ENCODE data around the gene SH3PXD2A. TPM values are rescaled to one million over a fixed set of nuclear protein-coding genes. Genes with fewer than 3 reads are reported as not detected.

Gene SH3PXD2A
- total RNA-seq, 1 experiment from 2014 or later: 13.2 TPM

GRCh38 chr10:103749779-103750178, 105.6 kb downstream of the SH3PXD2A start:
- H3K27ac Mint-ChIP-seq (ENCODE audit: low read depth, unreplicated experiment): no peak overlapping the region
- peaks cover 10% of the 10 kb centered on the region for H3K36me3 Mint-ChIP-seq (ENCODE audit: insufficient read depth, unreplicated experiment)
- H3K4me1 Mint-ChIP-seq (ENCODE audit: insufficient read depth, unreplicated experiment): peaks cover 38% of the 10 kb centered on the region
- intact Hi-C loops (cut with micrococcal nuclease): no loop called here
- H3K4me3 Mint-ChIP-seq (ENCODE audit: unreplicated experiment): no peak overlapping the region
- no peaks in the 10 kb centered on the region for H3K27me3 Mint-ChIP-seq (ENCODE audit: insufficient read depth, unreplicated experiment)
- H3K9me3 Mint-ChIP-seq (ENCODE audit: unreplicated experiment): no peaks in the 10 kb centered on the region
- no peak for DNase-seq (ENCODE audit: unreplicated experiment)
- no peak for TF ChIP-seq CTCF (IDR thresholded peaks at IDR 0.05; ENCODE audit: unreplicated experiment)
- no TSS peak for BruUV-seq (replicated peaks)
- CTCF ChIA-PET: interaction anchor here (0.9 to 4.2 kb wide), 5 partner anchors 11 to 138 kb away, joined by 3 to 22 read pairs (median 8); no protein-coding TSS in a partner anchor
- POLR2A ChIA-PET: interaction anchor here (1.0 to 5.6 kb wide), 4 partner anchors 8 to 132 kb away, joined by 3 to 55 read pairs (median 4); no protein-coding TSS in a partner anchor

- CTCF ChIA-PET: interaction anchor here (0.7 to 2.8 kb wide), 9 partner anchors 10 to 120 kb away, joined by 3 to 14 read pairs (median 3); no protein-coding TSS in a partner anchor
- DNase-seq (ENCODE audit: unreplicated experiment): peak; percentile 27
- peak overlapping the region; percentile 84 for H3K27ac Mint-ChIP-seq (ENCODE audit: low read depth, unreplicated experiment)
Observed at GRCh38 chr10:103748020-103748419, 107.4 kb downstream of the SH3PXD2A start.

GRCh38 chr10:103747193-103747865, 108.0 kb downstream of the SH3PXD2A start:
- peaks cover 38% of the 10 kb centered on the region for H3K4me1 Mint-ChIP-seq (ENCODE audit: insufficient read depth, unreplicated experiment)
- ChIA-PET CTCF (interaction anchor here (0.6 to 2.8 kb wide), 12 partner anchors 9 to 148 kb away, joined by 3 to 14 read pairs (median 3); no protein-coding TSS in a partner anchor), POLR2A (interaction anchor here (0.6 to 5.6 kb wide), 9 partner anchors 11 to 975 kb away, joined by 3 to 55 read pairs (median 4); no protein-coding TSS in a partner anchor)
- BruUV-seq (replicated peaks): no TSS peak
- peak overlapping the region; percentile 84 for H3K27ac Mint-ChIP-seq (ENCODE audit: low read depth, unreplicated experiment)
- H3K27me3 Mint-ChIP-seq (ENCODE audit: insufficient read depth, unreplicated experiment): no peaks in the 10 kb centered on the region
- intact Hi-C loops (cut with micrococcal nuclease): no loop called here
- H3K4me3 Mint-ChIP-seq (ENCODE audit: unreplicated experiment): peak overlapping the region; percentile 60
- H3K36me3 Mint-ChIP-seq (ENCODE audit: insufficient read depth, unreplicated experiment): peaks cover 10% of the 10 kb centered on the region
- peak; percentile 25 for DNase-seq (ENCODE audit: unreplicated experiment)
- no peaks in the 10 kb centered on the region for H3K9me3 Mint-ChIP-seq (ENCODE audit: unreplicated experiment)
- no peak for TF ChIP-seq CTCF (IDR thresholded peaks at IDR 0.05; ENCODE audit: unreplicated experiment)

More at GRCh38 chr10:103748020-103748419, 107.4 kb downstream of the SH3PXD2A start:
- no peak overlapping the region for H3K4me3 Mint-ChIP-seq (ENCODE audit: unreplicated experiment)
- POLR2A ChIA-PET: interaction anchor here (0.9 to 5.6 kb wide), 7 partner anchors 10 to 124 kb away, joined by 3 to 55 read pairs (median 4); no protein-coding TSS in a partner anchor
- no peaks in the 10 kb centered on the region for H3K9me3 Mint-ChIP-seq (ENCODE audit: unreplicated experiment)
- H3K27me3 Mint-ChIP-seq (ENCODE audit: insufficient read depth, unreplicated experiment): no peaks in the 10 kb centered on the region
- intact Hi-C loops (cut with micrococcal nuclease): no loop called here
- no peak for TF ChIP-seq CTCF (IDR thresholded peaks at IDR 0.05; ENCODE audit: unreplicated experiment)
- peaks cover 38% of the 10 kb centered on the region for H3K4me1 Mint-ChIP-seq (ENCODE audit: insufficient read depth, unreplicated experiment)
- BruUV-seq (replicated peaks): no TSS peak
- peaks cover 10% of the 10 kb centered on the region for H3K36me3 Mint-ChIP-seq (ENCODE audit: insufficient read depth, unreplicated experiment)

- ChIA-PET CTCF (interaction anchor here (0.6 to 2.8 kb wide), 11 partner anchors 9 to 149 kb away, joined by 3 to 14 read pairs (median 3); no protein-coding TSS in a partner anchor), POLR2A (interaction anchor here (0.6 to 5.6 kb wide), 7 partner anchors 12 to 974 kb away, joined by 3 to 55 read pairs (median 6); partner anchors contain the start of gene SH3PXD2A)
- H3K27me3 Mint-ChIP-seq (ENCODE audit: insufficient read depth, unreplicated experiment): no peaks in the 10 kb centered on the region
- H3K36me3 Mint-ChIP-seq (ENCODE audit: insufficient read depth, unreplicated experiment): peaks cover 10% of the 10 kb centered on the region
- TF ChIP-seq CTCF (IDR thresholded peaks at IDR 0.05; ENCODE audit: unreplicated experiment): no peak
- peak overlapping the region; percentile 84 for H3K27ac Mint-ChIP-seq (ENCODE audit: low read depth, unreplicated experiment)
- BruUV-seq (replicated peaks): no TSS peak
- peak; percentile 27 for DNase-seq (ENCODE audit: unreplicated experiment)
- intact Hi-C loops (cut with micrococcal nuclease): no loop called here
- H3K4me3 Mint-ChIP-seq (ENCODE audit: unreplicated experiment): peak overlapping the region; percentile 60
- H3K9me3 Mint-ChIP-seq (ENCODE audit: unreplicated experiment): no peaks in the 10 kb centered on the region
- H3K4me1 Mint-ChIP-seq (ENCODE audit: insufficient read depth, unreplicated experiment): peaks cover 38% of the 10 kb centered on the region
Observed at GRCh38 chr10:103746598-103746997, 108.8 kb downstream of the SH3PXD2A start.

Measured in MCF 10A (cell line).